ENCODE results near the gene GNAT2.

The GNAT2 gene

GRCh38 chr1:109625601-109626560, 6.5 kb upstream of the GNAT2 start:
- Mint-ChIP-seq H3K4me3 (no peak overlapping the region), H3K4me1 (ENCODE audit: low read depth) (peaks cover 42% of the 10 kb centered on the region), H3K27me3 (no peaks in the 10 kb centered on the region), H3K9me3 (no peaks in the 10 kb centered on the region), H3K36me3 (ENCODE audit: low read depth) (peaks cover 71% of the 10 kb centered on the region), H3K27ac (peak overlapping the region; percentile 56)
- DNase-seq = no peak

- peaks cover 72% of the 10 kb centered on the region for H3K36me3 Mint-ChIP-seq (ENCODE audit: low read depth)
- no peak overlapping the region for H3K4me3 Mint-ChIP-seq
- H3K9me3 Mint-ChIP-seq = no peaks in the 10 kb centered on the region
- peaks cover 42% of the 10 kb centered on the region for H3K4me1 Mint-ChIP-seq (ENCODE audit: low read depth)
- peak overlapping the region; percentile 50 for H3K27ac Mint-ChIP-seq
- DNase-seq = no peak
- H3K27me3 Mint-ChIP-seq = no peaks in the 10 kb centered on the region
Measured at GRCh38 chr1:109625176-109625575, 5.8 kb upstream of the GNAT2 start.

- Mint-ChIP-seq H3K36me3 (ENCODE audit: low read depth) (peaks cover 72% of the 10 kb centered on the region), H3K9me3 (no peaks in the 10 kb centered on the region), H3K4me3 (peak overlapping the region; percentile 46), H3K4me1 (ENCODE audit: low read depth) (peaks cover 43% of the 10 kb centered on the region), H3K27ac (peak overlapping the region; percentile 90), H3K27me3 (no peaks in the 10 kb centered on the region)
- DNase-seq = no peak
Measured at GRCh38 chr1:109624201-109625010, 5.0 kb upstream of the GNAT2 start.

- H3K4me3 Mint-ChIP-seq = peak overlapping the region; percentile 46
Measured at GRCh38 chr1:109623601-109624161, 4.3 kb upstream of the GNAT2 start.

GRCh38 chr1:109622895-109623294, 3.5 kb upstream of the GNAT2 start:
- peak overlapping the region; percentile 90 for H3K27ac Mint-ChIP-seq
- H3K9me3 Mint-ChIP-seq = no peaks in the 10 kb centered on the region
- H3K4me1 Mint-ChIP-seq (ENCODE audit: low read depth) = peaks cover 51% of the 10 kb centered on the region
- no peak for DNase-seq
- peaks cover 57% of the 10 kb centered on the region for H3K36me3 Mint-ChIP-seq (ENCODE audit: low read depth)
- peak overlapping the region; percentile 98 for H3K4me3 Mint-ChIP-seq
- H3K27me3 Mint-ChIP-seq = no peaks in the 10 kb centered on the region

More at GRCh38 chr1:109623601-109624161, 4.3 kb upstream of the GNAT2 start:
- Mint-ChIP-seq H3K27ac (peak overlapping the region; percentile 90), H3K9me3 (no peaks in the 10 kb centered on the region), H3K27me3 (no peaks in the 10 kb centered on the region), H3K4me1 (ENCODE audit: low read depth) (peaks cover 49% of the 10 kb centered on the region), H3K36me3 (ENCODE audit: low read depth) (peaks cover 64% of the 10 kb centered on the region)
- no peak for DNase-seq

- Mint-ChIP-seq H3K27me3 (no peaks in the 10 kb centered on the region), H3K27ac (peak overlapping the region; percentile 90), H3K9me3 (no peaks in the 10 kb centered on the region), H3K4me1 (ENCODE audit: low read depth) (peaks cover 57% of the 10 kb centered on the region), H3K4me3 (peak overlapping the region; percentile 98), H3K36me3 (ENCODE audit: low read depth) (peaks cover 51% of the 10 kb centered on the region)
- no peak for DNase-seq
Measured at GRCh38 chr1:109622137-109622892, 2.9 kb upstream of the GNAT2 start.

- peak overlapping the region; percentile 98 for H3K27ac Mint-ChIP-seq
- H3K4me3 Mint-ChIP-seq = peak overlapping the region; percentile 98
- no peaks in the 10 kb centered on the region for H3K9me3 Mint-ChIP-seq
- peaks cover 43% of the 10 kb centered on the region for H3K36me3 Mint-ChIP-seq (ENCODE audit: low read depth)
- H3K4me1 Mint-ChIP-seq (ENCODE audit: low read depth) = peaks cover 64% of the 10 kb centered on the region
- DNase-seq = no peak
- H3K27me3 Mint-ChIP-seq = no peaks in the 10 kb centered on the region
Measured at GRCh38 chr1:109621379-109622136, 2.1 kb upstream of the GNAT2 start.

- H3K27ac Mint-ChIP-seq = peak overlapping the region; percentile 98
- DNase-seq = peak; percentile 96
- H3K9me3 Mint-ChIP-seq = no peaks in the 10 kb centered on the region
- no peaks in the 10 kb centered on the region for H3K27me3 Mint-ChIP-seq
- peak overlapping the region; percentile 98 for H3K4me3 Mint-ChIP-seq
- peaks cover 69% of the 10 kb centered on the region for H3K4me1 Mint-ChIP-seq (ENCODE audit: low read depth)
- peaks cover 36% of the 10 kb centered on the region for H3K36me3 Mint-ChIP-seq (ENCODE audit: low read depth)
Measured at GRCh38 chr1:109620841-109621286, 1.4 kb upstream of the GNAT2 start.

- Mint-ChIP-seq H3K36me3 (ENCODE audit: low read depth) (peaks cover 32% of the 10 kb centered on the region), H3K4me3 (peak overlapping the region; percentile 98), H3K9me3 (no peaks in the 10 kb centered on the region), H3K4me1 (ENCODE audit: low read depth) (peaks cover 73% of the 10 kb centered on the region), H3K27ac (peak overlapping the region; percentile 98), H3K27me3 (no peaks in the 10 kb centered on the region)
- no peak for DNase-seq
Measured at GRCh38 chr1:109620401-109620791, 980 bp upstream of the GNAT2 start.

GRCh38 chr1:109618661-109619575, 498 bp downstream of the GNAT2 start:
- Mint-ChIP-seq H3K36me3 (ENCODE audit: low read depth) (peaks cover 29% of the 10 kb centered on the region), H3K27ac (peak overlapping the region; percentile 98), H3K4me3 (peak overlapping the region; percentile 98), H3K9me3 (no peaks in the 10 kb centered on the region), H3K27me3 (no peaks in the 10 kb centered on the region), H3K4me1 (ENCODE audit: low read depth) (peaks cover 64% of the 10 kb centered on the region)
- DNase-seq = no peak

GRCh38 chr1:109617291-109617801, 2.1 kb downstream of the GNAT2 start:
- Mint-ChIP-seq H3K9me3 (no peaks in the 10 kb centered on the region), H3K27me3 (no peaks in the 10 kb centered on the region), H3K4me1 (ENCODE audit: low read depth) (peaks cover 48% of the 10 kb centered on the region), H3K36me3 (ENCODE audit: low read depth) (peaks cover 26% of the 10 kb centered on the region), H3K4me3 (no peak overlapping the region), H3K27ac (peak overlapping the region; percentile 79)
- no peak for DNase-seq

- H3K9me3 Mint-ChIP-seq = no peaks in the 10 kb centered on the region
- H3K27ac Mint-ChIP-seq = peak overlapping the region; percentile 22
- H3K4me3 Mint-ChIP-seq = no peak overlapping the region
- DNase-seq = no peak
- H3K36me3 Mint-ChIP-seq (ENCODE audit: low read depth) = peaks cover 16% of the 10 kb centered on the region
- no peaks in the 10 kb centered on the region for H3K27me3 Mint-ChIP-seq
- peaks cover 39% of the 10 kb centered on the region for H3K4me1 Mint-ChIP-seq (ENCODE audit: low read depth)
Measured at GRCh38 chr1:109616391-109616790, 3.0 kb downstream of the GNAT2 start.
